Left renal pelvis (tissue), 4 donors: ENCODE measurements around the gene ZNF490. TPM values are rescaled to one million over a fixed set of nuclear protein-coding genes. Genes with fewer than 3 reads are reported as not detected.

Experiments used
- DNase-seq, 4 donors: peaks; one replicate each; pipeline ENCODE4 v3.0.0-alpha.2; 2013; ENCODE audit warnings: low read depth in 4 of 4, low spot score in 3 of 4
- polyA plus RNA-seq, 4 donors: library from polyadenylated mRNA; unstranded; fragments of 120-200 nt; gene quantifications; one replicate each; pipeline ENCODE4 v1.2.1, GENCODE V29; 2013; ENCODE audit not compliant: insufficient read length in 4 of 4

The ZNF490 gene
- polyA plus RNA-seq, 4 donors, result 3.5 to 5.9 (median 5.1) TPM

GRCh38 chr19:12546068-12546467, 64.5 kb downstream of the ZNF490 start:
- DNase-seq, result no peak

DNA sequence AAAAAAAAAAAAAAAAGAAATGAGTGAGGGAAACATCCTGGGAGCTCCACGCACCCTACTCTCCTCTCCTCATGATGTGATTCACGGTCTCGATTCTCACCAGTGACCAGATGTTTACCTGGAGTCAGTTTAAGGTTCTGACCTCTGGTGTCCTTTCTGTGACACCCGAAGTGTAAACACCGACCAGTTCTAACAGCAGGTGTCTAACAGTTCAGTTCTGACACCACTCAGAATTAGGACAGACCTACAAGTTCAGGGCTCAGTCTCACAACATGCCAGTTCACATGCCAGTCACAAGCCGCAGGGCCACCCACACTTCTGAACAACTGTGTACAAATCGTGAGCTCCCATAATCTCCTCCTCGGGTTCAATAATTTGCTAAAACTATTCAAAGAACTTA, 65.3 kb downstream of the ZNF490 start:
- no peak for DNase-seq

DNA sequence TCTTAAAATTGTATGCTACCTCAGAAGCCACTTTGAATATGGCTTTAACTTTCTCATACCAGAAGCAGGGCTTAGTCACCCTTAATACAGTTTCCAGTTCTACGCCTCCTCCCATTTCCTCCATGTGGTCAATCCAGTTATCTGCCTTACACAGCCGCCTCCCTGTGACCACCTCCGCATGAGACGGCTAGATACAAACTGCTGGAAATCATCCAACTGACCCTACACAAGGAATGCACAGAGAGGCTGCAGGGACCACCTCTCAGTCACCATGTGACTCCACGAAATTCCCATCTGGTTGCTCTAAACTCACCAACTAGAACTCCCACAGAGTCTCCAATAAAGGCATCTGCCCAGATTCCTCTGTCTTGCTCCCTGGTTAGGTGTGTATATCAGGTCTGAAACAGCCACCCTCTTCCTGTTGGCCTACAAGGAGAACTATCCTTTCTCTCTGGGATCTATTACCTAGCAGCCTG, 66.2 kb downstream of the ZNF490 start:
- DNase-seq, result no peak

GRCh38 chr19:12543855-12544254, 66.8 kb downstream of the ZNF490 start:
- DNase-seq, result no peak

Other genes with a start within 250 kb of the ZNF490 start
- gene ZNF442, start 245.1 kb downstream of the ZNF490 start, polyA plus RNA-seq, result 1 to 10 TPM; 3.2 to 8.4 (median 6.8) TPM
- 1 to 10 TPM; 4.9 to 8.6 (median 7.8) TPM for gene ZNF799, start 209.5 kb downstream of the ZNF490 start, polyA plus RNA-seq
- 10 to 100 TPM in 2 of 4 donors, 1 to 10 TPM in 2; 6.7 to 13.8 (median 10.5) TPM for gene ZNF443, start 169.8 kb downstream of the ZNF490 start, polyA plus RNA-seq
- gene ZNF709, start 126.0 kb downstream of the ZNF490 start, polyA plus RNA-seq, result 1 to 10 TPM; 5.7 to 9.4 (median 8.7) TPM
- gene ZNF564, start 59.3 kb downstream of the ZNF490 start, polyA plus RNA-seq, result 10 to 100 TPM in 3 of 4 donors, 1 to 10 TPM in 1; 7.2 to 15.9 (median 13.9) TPM
- 10 to 100 TPM; 21.5 to 25.2 (median 23.0) TPM for gene ZNF791, start 107 bp upstream of the ZNF490 start, polyA plus RNA-seq
- 10 to 100 TPM; 25.0 to 33.6 (median 30.1) TPM for gene MAN2B1, start 55.9 kb upstream of the ZNF490 start, polyA plus RNA-seq
- gene WDR83, start 56.0 kb upstream of the ZNF490 start, polyA plus RNA-seq, result 10 to 100 TPM; 13.9 to 27.3 (median 14.4) TPM
- 10 to 100 TPM; 52.4 to 97.1 (median 72.6) TPM for gene DHPS, start 71.1 kb upstream of the ZNF490 start, polyA plus RNA-seq
- gene GNG14, start 77.2 kb upstream of the ZNF490 start, polyA plus RNA-seq, result under 1 TPM in 1 of 4 donors, not detected in 3; 0.63 TPM
- gene FBXW9, start 85.8 kb upstream of the ZNF490 start, polyA plus RNA-seq, result 10 to 100 TPM in 3 of 4 donors, 1 to 10 TPM in 1; 5.8 to 18.7 (median 11.3) TPM
- gene TNPO2, start 113.1 kb upstream of the ZNF490 start, polyA plus RNA-seq, result 10 to 100 TPM; 60.5 to 82.1 (median 69.8) TPM
- 100 to 1,000 TPM; 139 to 201 (median 152) TPM for gene TRIR, start 123.9 kb upstream of the ZNF490 start, polyA plus RNA-seq
- 10 to 100 TPM; 70.6 to 94.6 (median 77.6) TPM for gene GET3, start 126.7 kb upstream of the ZNF490 start, polyA plus RNA-seq
- under 1 TPM in 1 of 4 donors, not detected in 3; 0.23 TPM for gene BEST2, start 141.0 kb upstream of the ZNF490 start, polyA plus RNA-seq
- gene HOOK2, start 164.7 kb upstream of the ZNF490 start, polyA plus RNA-seq, result 10 to 100 TPM; 17.8 to 90.4 (median 45.4) TPM
- 100 to 1,000 TPM in 1 of 4 donors, 10 to 100 TPM in 3; 13.8 to 678 (median 32.3) TPM for gene JUNB, start 180.7 kb upstream of the ZNF490 start, polyA plus RNA-seq
- 100 to 1,000 TPM; 242 to 339 (median 290) TPM for gene PRDX2, start 191.0 kb upstream of the ZNF490 start, polyA plus RNA-seq
- 10 to 100 TPM in 1 of 4 donors, 1 to 10 TPM in 3; 5.8 to 12.9 (median 8.2) TPM for gene THSD8, start 191.3 kb upstream of the ZNF490 start, polyA plus RNA-seq
- gene RNASEH2A, start 195.8 kb upstream of the ZNF490 start, polyA plus RNA-seq, result 10 to 100 TPM; 25.6 to 38.5 (median 29.9) TPM
- gene RTBDN, start 223.8 kb upstream of the ZNF490 start, polyA plus RNA-seq, result under 1 TPM in 2 of 4 donors, not detected in 2; 0.20 to 0.29 TPM
- gene MAST1, start 227.7 kb upstream of the ZNF490 start, polyA plus RNA-seq, result 1 to 10 TPM in 3 of 4 donors, under 1 TPM in 1; 0.94 to 1.7 (median 1.2) TPM